Mononuclear cell (primary cell): ENCODE measurements around the gene TNFRSF4. TPM values are rescaled to one million over a fixed set of nuclear protein-coding genes. Genes with fewer than 3 reads are reported as not detected.
A peak's percentile ranks its signal among the peaks of the same experiment; 100 is the strongest.

Experiments
- H3K27me3 ChIP-seq: 2 replicates; pipeline ENCODE4 v1.6.0; 2011; ENCODE audit warnings: low read length, control low read depth; ENCODE audit not compliant: insufficient read depth
- H3K4me1 ChIP-seq: 2 replicates; pipeline ENCODE4 v1.5.1; 2011; ENCODE audit warnings: mild to moderate bottlenecking, low read length, control low read depth; ENCODE audit not compliant: insufficient read depth
- H3K4me3 ChIP-seq: 2 replicates; pipeline ENCODE4 v1.5.1; 2011; ENCODE audit warnings: mild to moderate bottlenecking, low read length, moderate library complexity
- H3K9me3 ChIP-seq: 2 replicates; pipeline ENCODE4 v1.5.1; 2011; ENCODE audit warnings: low read depth, mild to moderate bottlenecking, control low read depth, low read length
- total RNA-seq: library from RNA; depleted of rRNA; stranded (reverse); fragments of >200 nt; gene quantifications from one replicate; pipeline ENCODE4 v1.2.3, GENCODE V29; 2012

Gene TNFRSF4
- total RNA-seq, 1 donor: 3.3 TPM

DNA sequence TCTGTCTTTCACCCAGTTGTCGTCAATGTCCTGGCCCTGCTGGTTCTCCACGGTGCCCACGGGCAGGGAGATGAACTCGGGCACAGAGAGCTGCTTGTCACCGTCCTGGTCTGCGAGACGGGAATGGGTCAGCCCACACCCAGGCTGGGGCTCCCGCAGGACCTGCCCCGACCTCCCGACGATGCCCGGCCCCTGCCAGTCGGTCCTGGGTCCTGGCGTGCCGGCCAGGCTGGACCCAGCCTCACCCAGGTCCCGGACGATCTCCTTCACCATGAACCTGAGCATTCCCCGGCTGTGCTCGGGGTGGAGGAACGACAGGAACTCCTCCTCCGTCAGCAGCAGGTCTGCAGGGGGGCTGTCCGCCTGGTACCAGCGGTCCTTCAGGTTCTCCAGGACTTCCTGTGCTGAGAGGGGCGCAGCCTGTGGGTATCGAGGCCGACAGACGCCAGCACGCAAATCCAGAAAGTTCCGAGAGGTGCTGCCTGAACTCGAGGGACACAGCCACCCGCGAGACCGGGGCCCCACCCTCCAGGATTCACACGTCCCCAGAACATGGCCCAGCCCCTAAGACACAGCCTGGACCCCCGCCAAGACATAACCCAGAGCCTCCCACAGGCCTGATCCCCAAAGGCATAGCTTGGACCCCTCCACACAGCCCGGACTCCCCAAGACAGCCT, 4.7 kb upstream of the TNFRSF4 start:
- Histone ChIP-seq H3K4me3 (no peak overlapping the region), H3K9me3 (no peaks in the 10 kb centered on the region), H3K4me1 (peaks cover 44% of the 10 kb centered on the region), H3K27me3 (no peaks in the 10 kb centered on the region)

GRCh38 chr1:1217621-1218523, 3.9 kb upstream of the TNFRSF4 start:
- no peaks in the 10 kb centered on the region for H3K27me3 ChIP-seq
- no peak overlapping the region for H3K4me3 ChIP-seq
- no peaks in the 10 kb centered on the region for H3K9me3 ChIP-seq
- peaks cover 51% of the 10 kb centered on the region for H3K4me1 ChIP-seq

GRCh38 chr1:1216770-1217620, 3.0 kb upstream of the TNFRSF4 start:
- Histone ChIP-seq H3K4me3 (no peak overlapping the region), H3K4me1 (peaks cover 58% of the 10 kb centered on the region), H3K9me3 (no peaks in the 10 kb centered on the region), H3K27me3 (no peaks in the 10 kb centered on the region)

GRCh38 chr1:1215881-1216605, 2.1 kb upstream of the TNFRSF4 start:
- Histone ChIP-seq H3K4me3 (no peak overlapping the region), H3K27me3 (no peaks in the 10 kb centered on the region), H3K9me3 (no peaks in the 10 kb centered on the region), H3K4me1 (peaks cover 52% of the 10 kb centered on the region)

DNA sequence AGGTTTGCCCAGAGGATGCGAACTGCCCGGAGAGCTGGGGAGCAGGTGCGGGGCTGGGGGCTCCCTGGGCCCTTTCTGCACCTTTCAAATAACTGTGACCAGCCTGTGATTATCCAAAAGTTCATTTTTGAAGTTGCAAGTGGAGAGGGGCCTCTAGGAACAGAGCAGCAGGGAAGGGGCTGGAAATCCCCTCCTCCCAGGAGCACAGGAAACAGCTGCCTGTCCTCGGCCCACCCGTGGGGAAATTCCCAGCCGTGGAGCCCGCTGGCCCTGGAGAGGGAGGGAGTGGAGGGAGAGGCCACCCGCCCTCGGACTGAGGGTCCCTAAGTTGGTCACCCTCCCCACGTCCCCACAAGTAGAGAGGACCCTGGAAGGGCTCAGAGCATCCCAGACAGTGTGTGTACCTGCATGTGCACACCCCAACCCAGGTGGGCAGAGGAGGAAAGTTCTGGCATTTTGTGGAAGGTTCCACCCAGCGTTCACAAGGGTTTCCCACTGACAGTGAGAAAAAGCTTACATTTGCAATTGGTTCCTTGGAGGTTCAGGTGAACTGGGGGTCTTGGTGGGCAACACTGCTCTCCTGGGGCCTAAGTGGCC, 1.2 kb upstream of the TNFRSF4 start:
- no peaks in the 10 kb centered on the region for H3K27me3 ChIP-seq
- no peaks in the 10 kb centered on the region for H3K9me3 ChIP-seq
- H3K4me3 ChIP-seq: no peak overlapping the region
- peaks cover 52% of the 10 kb centered on the region for H3K4me1 ChIP-seq

- peaks cover 59% of the 10 kb centered on the region for H3K4me1 ChIP-seq
- H3K27me3 ChIP-seq: no peaks in the 10 kb centered on the region
- H3K9me3 ChIP-seq: no peaks in the 10 kb centered on the region
- peak overlapping the region; percentile 6 for H3K4me3 ChIP-seq
Measured at GRCh38 chr1:1212780-1213344, 1.1 kb downstream of the TNFRSF4 start.

- Histone ChIP-seq H3K9me3 (no peaks in the 10 kb centered on the region), H3K4me3 (no peak overlapping the region), H3K4me1 (peaks cover 65% of the 10 kb centered on the region), H3K27me3 (peaks cover 9% of the 10 kb centered on the region)
Measured at GRCh38 chr1:1211541-1212441, 2.2 kb downstream of the TNFRSF4 start.

- Histone ChIP-seq H3K4me1 (peaks cover 67% of the 10 kb centered on the region), H3K27me3 (peaks cover 13% of the 10 kb centered on the region), H3K4me3 (no peak overlapping the region), H3K9me3 (no peaks in the 10 kb centered on the region)
Measured at GRCh38 chr1:1210726-1211540, 3.0 kb downstream of the TNFRSF4 start.

GRCh38 chr1:1208713-1209433, 5.1 kb downstream of the TNFRSF4 start:
- H3K4me1 ChIP-seq: peaks cover 52% of the 10 kb centered on the region
- peaks cover 13% of the 10 kb centered on the region for H3K27me3 ChIP-seq
- H3K4me3 ChIP-seq: no peak overlapping the region
- no peaks in the 10 kb centered on the region for H3K9me3 ChIP-seq

GRCh38 chr1:1207571-1207892, 6.4 kb downstream of the TNFRSF4 start:
- H3K4me1 ChIP-seq: peaks cover 41% of the 10 kb centered on the region
- no peaks in the 10 kb centered on the region for H3K9me3 ChIP-seq
- peaks cover 13% of the 10 kb centered on the region for H3K27me3 ChIP-seq
- no peak overlapping the region for H3K4me3 ChIP-seq

GRCh38 chr1:1206966-1207531, 6.9 kb downstream of the TNFRSF4 start:
- no peaks in the 10 kb centered on the region for H3K9me3 ChIP-seq
- H3K4me3 ChIP-seq: no peak overlapping the region
- H3K27me3 ChIP-seq: peaks cover 13% of the 10 kb centered on the region
- H3K4me1 ChIP-seq: peaks cover 38% of the 10 kb centered on the region
